Gastroesophageal sphincter (tissue), 4 donors: ENCODE data around the gene BHLHE23. TPM values are rescaled to one million over a fixed set of nuclear protein-coding genes. Genes with fewer than 3 reads are reported as not detected.

ENCODE experiments used
- ATAC-seq: fragments of 150-250 bp; one replicate; pipeline ENCODE4 v1.9.1; 2016; ENCODE audit warnings: mild to moderate bottlenecking, moderate library complexity
- H3K27ac ChIP-seq, 4 donors: fragments of 200-600 bp; sonication (generic) in 3 of 4; 1 replicate in 3 of 4; 2 replicates in 1 of 4; pipeline ENCODE4 v1.5.1; 2016 to 2019
- H3K27me3 ChIP-seq: fragments of 200-600 bp; sonication (generic); one replicate; pipeline ENCODE4 v1.5.1; 2019
- H3K36me3 ChIP-seq, 2 donors: fragments of 200-600 bp; sonication (generic); one replicate each; pipeline ENCODE4 v1.5.1; 2019; ENCODE audit warnings: control low read depth in 1 of 2
- H3K4me1 ChIP-seq, 3 donors: fragments of 200-600 bp; sonication (generic); 1 replicate in 2 of 3; 2 replicates in 1 of 3; pipeline ENCODE4 v1.5.1; 2016 to 2019; ENCODE audit warnings: control low read depth in 2 of 3
- H3K4me3 ChIP-seq, 2 donors: fragments of 200-600 bp; sonication (generic); one replicate each; pipeline ENCODE4 v1.5.1; 2019; ENCODE audit warnings: mild to moderate bottlenecking in 1 of 2, moderate library complexity in 1 of 2
- H3K9me3 ChIP-seq, 3 donors: fragments of 200-600 bp; sonication (generic); one replicate each; pipeline ENCODE4 v1.5.1; 2017 to 2019; ENCODE audit warnings: control low read depth in 2 of 3
- EP300 ChIP-seq: sonication (generic); formaldehyde crosslinking; IDR thresholded peaks from one replicate; pipeline ENCODE4 v1.6.1; 2017; ENCODE audit warnings: antibody characterized with exemption, mild to moderate bottlenecking
- POLR2A ChIP-seq, 2 donors: fragments of 450-650 bp; IDR thresholded peaks; one replicate each; pipeline ENCODE4 v1.6.1; 2017; ENCODE audit warnings: antibody characterized with exemption in 2 of 2, mild to moderate bottlenecking in 2 of 2, moderate library complexity in 1 of 2
- POLR2AphosphoS5 ChIP-seq: sonication (generic); formaldehyde crosslinking; IDR thresholded peaks from one replicate; pipeline ENCODE4 v1.6.1; 2017; ENCODE audit warnings: antibody characterized with exemption
- WGBS, 2 donors: methylation state at CpG; one replicate each; pipeline ENCODE4 v1.1.5; 2018; ENCODE audit warnings: low coverage in 1 of 2; 5-methylcytosine and 5-hydroxymethylcytosine counted together
- total RNA-seq, 4 donors: library from RNA; depleted of rRNA; stranded (reverse); fragments of >200 nt; gene quantifications; one replicate each; pipeline ENCODE4 v1.1.0, GENCODE V29; 2016
- TF ChIP-seq, protein P1 (sequence below), 4 experiments: fragments of 200-600 bp in 2 of 4; fragments of 450-650 bp in 2 of 4; sonication (generic) in 1 of 4; IDR thresholded peaks; one replicate each; pipeline ENCODE4 v1.5.1; 2017 to 2019; ENCODE audit warnings: antibody characterized with exemption in 4 of 4, mild to moderate bottlenecking in 2 of 4, moderate library complexity in 2 of 4

BHLHE23 gene
- total RNA-seq, 4 donors from 2014 or later = not detected

GRCh38 chr20:62979310-62979709, 27.5 kb downstream of the BHLHE23 start:
- WGBS, 2 donors = 77 to 83% methylated on average over 4 of the region's 14 CpGs
- no peaks in the 10 kb centered on the region for H3K9me3 ChIP-seq
- no peak for TF ChIP-seq POLR2A (IDR thresholded peaks at IDR 0.05)
- TF ChIP-seq POLR2AphosphoS5 = no peak
- TF ChIP-seq EP300 = no peak
- no peaks in the 10 kb centered on the region for H3K4me1 ChIP-seq
- H3K36me3 ChIP-seq = no peaks in the 10 kb centered on the region
- H3K27ac ChIP-seq = no peak overlapping the region
- H3K4me3 ChIP-seq = no peak overlapping the region
- H3K27me3 ChIP-seq = peaks cover 100% of the 10 kb centered on the region
- no peak for ATAC-seq

DNA sequence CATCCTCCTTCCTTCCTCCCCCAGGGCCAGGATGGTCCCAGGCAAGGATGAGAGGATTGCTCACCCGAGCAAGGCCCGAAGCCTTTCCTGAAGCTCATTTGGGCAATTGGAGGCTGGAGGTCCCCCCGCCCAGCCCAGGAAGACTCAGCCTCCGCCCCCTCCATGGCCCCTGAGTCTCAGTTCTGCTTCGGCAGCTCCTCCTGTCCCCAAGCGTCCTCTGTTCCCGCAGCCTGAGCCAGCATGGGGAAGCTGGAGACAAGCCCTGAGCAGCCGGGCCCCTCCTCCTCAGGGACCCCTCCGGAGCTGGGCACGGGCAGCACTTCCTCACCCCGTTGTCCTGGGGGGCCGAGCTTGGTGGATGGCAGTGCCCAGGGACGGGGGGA, 28.2 kb downstream of the BHLHE23 start:
- Histone ChIP-seq H3K9me3 (no peaks in the 10 kb centered on the region), H3K4me3 (no peak overlapping the region), H3K27me3 (peaks cover 100% of the 10 kb centered on the region), H3K4me1 (no peaks in the 10 kb centered on the region), H3K27ac (no peak overlapping the region), H3K36me3 (no peaks in the 10 kb centered on the region)
- TF ChIP-seq, protein P1, sequence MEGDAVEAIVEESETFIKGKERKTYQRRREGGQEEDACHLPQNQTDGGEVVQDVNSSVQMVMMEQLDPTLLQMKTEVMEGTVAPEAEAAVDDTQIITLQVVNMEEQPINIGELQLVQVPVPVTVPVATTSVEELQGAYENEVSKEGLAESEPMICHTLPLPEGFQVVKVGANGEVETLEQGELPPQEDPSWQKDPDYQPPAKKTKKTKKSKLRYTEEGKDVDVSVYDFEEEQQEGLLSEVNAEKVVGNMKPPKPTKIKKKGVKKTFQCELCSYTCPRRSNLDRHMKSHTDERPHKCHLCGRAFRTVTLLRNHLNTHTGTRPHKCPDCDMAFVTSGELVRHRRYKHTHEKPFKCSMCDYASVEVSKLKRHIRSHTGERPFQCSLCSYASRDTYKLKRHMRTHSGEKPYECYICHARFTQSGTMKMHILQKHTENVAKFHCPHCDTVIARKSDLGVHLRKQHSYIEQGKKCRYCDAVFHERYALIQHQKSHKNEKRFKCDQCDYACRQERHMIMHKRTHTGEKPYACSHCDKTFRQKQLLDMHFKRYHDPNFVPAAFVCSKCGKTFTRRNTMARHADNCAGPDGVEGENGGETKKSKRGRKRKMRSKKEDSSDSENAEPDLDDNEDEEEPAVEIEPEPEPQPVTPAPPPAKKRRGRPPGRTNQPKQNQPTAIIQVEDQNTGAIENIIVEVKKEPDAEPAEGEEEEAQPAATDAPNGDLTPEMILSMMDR (IDR thresholded peaks at IDR 0.05) = no peak
- no peak for TF ChIP-seq EP300
- TF ChIP-seq POLR2AphosphoS5 = no peak
- TF ChIP-seq POLR2A (IDR thresholded peaks at IDR 0.05) = no peak
- WGBS, 2 donors = no CpG with 5 or more reads among the region's 13 CpGs
- ATAC-seq = no peak

GRCh38 chr20:62977613-62978560, 28.9 kb downstream of the BHLHE23 start:
- no peak for ATAC-seq
- Histone ChIP-seq H3K27ac (no peak overlapping the region), H3K4me1 (peaks cover 0 to 6% (median 0%) of the 10 kb centered on the region in 3 donors), H3K4me3 (no peak overlapping the region), H3K27me3 (peaks cover 100% of the 10 kb centered on the region), H3K9me3 (no peaks in the 10 kb centered on the region), H3K36me3 (no peaks in the 10 kb centered on the region)
- 60% methylated on average over 1 to 6 of the region's 38 CpGs for WGBS, 2 donors
- TF ChIP-seq POLR2A (IDR thresholded peaks at IDR 0.05) = no peak
- no peak for TF ChIP-seq POLR2AphosphoS5
- TF ChIP-seq, protein P1 (IDR thresholded peaks at IDR 0.05) = no peak
- TF ChIP-seq EP300 = no peak

- 81% methylated on average over 5 of the region's 16 CpGs; no CpG with 5 or more reads in 1 of the 2 donors for WGBS, 2 donors
- peaks cover 0 to 15% (median 5%) of the 10 kb centered on the region in 3 donors for H3K4me1 ChIP-seq
- H3K4me3 ChIP-seq = no peak overlapping the region
- ATAC-seq = no peak
- H3K9me3 ChIP-seq = no peaks in the 10 kb centered on the region
- H3K27ac ChIP-seq = no peak overlapping the region
- peaks cover 100% of the 10 kb centered on the region for H3K27me3 ChIP-seq
- TF ChIP-seq EP300 (no peak), POLR2AphosphoS5 (no peak), POLR2A (IDR thresholded peaks at IDR 0.05) (no peak)
- TF ChIP-seq, protein P1 (IDR thresholded peaks at IDR 0.05) = no peak
- no peaks in the 10 kb centered on the region for H3K36me3 ChIP-seq
Observed at GRCh38 chr20:62976886-62977285, 29.9 kb downstream of the BHLHE23 start.

DNA sequence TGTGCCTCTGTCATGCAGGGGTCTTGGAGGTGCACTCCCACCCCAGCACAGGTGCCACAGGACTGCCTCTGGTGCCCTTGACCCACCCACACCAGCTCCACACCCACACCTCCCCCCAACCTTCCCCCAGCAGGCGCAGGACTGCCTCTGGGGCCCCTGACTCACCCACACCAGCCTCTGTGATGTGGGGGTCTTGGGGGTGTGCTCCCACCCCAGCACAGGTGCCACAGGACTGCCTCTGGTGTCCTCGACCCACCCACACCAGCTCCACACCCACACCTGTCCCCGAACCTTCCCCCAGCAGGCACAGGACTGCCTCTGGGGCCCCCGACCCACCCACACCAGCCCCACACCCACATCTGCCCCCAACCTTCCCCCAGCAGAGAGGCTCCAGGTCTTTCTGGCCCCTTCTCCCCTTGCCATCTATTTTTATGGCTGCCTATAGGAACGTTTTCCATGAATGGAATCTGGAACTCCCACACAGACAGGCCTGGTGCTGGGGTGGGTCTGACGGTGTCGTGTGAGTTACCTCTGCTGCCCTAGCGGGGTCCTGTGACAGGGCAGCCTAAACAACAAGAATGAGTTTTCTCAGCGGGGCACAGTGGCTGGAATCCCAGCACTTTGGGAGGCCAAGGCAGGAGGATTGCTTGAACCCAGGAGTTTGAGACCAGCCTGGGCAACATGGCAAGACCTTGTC, 30.8 kb downstream of the BHLHE23 start:
- 83% methylated on average over 1 of the region's 9 CpGs; no CpG with 5 or more reads in 1 of the 2 donors for WGBS, 2 donors
- ATAC-seq = no peak
- peaks cover 100% of the 10 kb centered on the region for H3K27me3 ChIP-seq
- no peaks in the 10 kb centered on the region for H3K9me3 ChIP-seq
- TF ChIP-seq, protein P1 (IDR thresholded peaks at IDR 0.05) = no peak
- TF ChIP-seq POLR2AphosphoS5 (no peak), POLR2A (IDR thresholded peaks at IDR 0.05) (no peak), EP300 (no peak)
- no peak overlapping the region for H3K27ac ChIP-seq
- H3K36me3 ChIP-seq = no peaks in the 10 kb centered on the region
- no peak overlapping the region for H3K4me3 ChIP-seq
- peaks cover 0 to 15% (median 5%) of the 10 kb centered on the region in 3 donors for H3K4me1 ChIP-seq
